ENCODE results near the gene ALG9.
"Not testable (repeated sequence)": the region's sequence is repeated elsewhere in the genome, so short reads cannot be mapped to it uniquely, and the experiment has no call there.

The ALG9 gene, protein sequence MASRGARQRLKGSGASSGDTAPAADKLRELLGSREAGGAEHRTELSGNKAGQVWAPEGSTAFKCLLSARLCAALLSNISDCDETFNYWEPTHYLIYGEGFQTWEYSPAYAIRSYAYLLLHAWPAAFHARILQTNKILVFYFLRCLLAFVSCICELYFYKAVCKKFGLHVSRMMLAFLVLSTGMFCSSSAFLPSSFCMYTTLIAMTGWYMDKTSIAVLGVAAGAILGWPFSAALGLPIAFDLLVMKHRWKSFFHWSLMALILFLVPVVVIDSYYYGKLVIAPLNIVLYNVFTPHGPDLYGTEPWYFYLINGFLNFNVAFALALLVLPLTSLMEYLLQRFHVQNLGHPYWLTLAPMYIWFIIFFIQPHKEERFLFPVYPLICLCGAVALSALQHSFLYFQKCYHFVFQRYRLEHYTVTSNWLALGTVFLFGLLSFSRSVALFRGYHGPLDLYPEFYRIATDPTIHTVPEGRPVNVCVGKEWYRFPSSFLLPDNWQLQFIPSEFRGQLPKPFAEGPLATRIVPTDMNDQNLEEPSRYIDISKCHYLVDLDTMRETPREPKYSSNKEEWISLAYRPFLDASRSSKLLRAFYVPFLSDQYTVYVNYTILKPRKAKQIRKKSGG

DNA sequence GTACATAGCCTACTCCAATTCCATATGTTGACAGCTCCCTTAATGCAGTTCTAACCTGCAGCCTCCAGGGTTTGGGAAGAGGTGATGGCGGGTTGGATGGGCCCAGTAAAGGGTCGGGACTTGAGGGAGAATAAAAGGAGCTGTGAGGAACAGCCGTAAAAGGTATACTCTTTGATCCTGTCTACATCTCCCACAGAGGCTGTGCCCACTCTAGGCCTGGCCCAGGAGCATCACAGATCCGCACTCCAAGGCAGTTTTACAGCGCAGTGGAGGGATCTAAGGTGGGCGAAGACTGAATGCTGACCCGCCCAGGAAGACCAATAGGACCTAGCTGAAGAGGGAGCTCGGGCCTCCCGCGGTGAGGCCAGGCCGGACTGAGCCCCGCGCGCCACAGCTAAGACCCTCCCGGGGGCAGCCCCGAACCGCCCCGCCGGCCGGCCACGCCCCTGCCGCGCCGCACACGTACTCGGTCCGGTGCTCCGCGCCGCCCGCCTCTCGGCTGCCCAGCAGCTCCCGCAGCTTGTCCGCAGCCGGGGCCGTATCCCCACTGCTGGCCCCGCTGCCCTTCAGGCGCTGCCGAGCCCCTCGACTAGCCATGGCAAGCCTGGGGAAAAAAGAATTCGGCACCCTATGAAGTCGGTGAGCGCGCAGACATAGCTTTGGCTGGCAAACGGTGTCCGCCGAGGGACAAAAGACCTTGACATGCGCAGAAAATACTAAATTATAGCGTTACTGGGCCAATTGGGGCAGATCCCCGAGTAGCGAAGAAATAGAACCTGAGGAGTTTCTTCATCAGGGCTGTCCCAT lies at the start of gene ALG9:
ALG9 (minus strand) TSS at position 696 of the 807 bp plus-strand sequence; CDS start at position 597, 99 bp downstream.
- peak; percentile 45 for DNase-seq

GRCh38 chr11:111920908-111921307 lies 49.5 kb upstream of the ALG9 start:
- no peak for DNase-seq

DNA sequence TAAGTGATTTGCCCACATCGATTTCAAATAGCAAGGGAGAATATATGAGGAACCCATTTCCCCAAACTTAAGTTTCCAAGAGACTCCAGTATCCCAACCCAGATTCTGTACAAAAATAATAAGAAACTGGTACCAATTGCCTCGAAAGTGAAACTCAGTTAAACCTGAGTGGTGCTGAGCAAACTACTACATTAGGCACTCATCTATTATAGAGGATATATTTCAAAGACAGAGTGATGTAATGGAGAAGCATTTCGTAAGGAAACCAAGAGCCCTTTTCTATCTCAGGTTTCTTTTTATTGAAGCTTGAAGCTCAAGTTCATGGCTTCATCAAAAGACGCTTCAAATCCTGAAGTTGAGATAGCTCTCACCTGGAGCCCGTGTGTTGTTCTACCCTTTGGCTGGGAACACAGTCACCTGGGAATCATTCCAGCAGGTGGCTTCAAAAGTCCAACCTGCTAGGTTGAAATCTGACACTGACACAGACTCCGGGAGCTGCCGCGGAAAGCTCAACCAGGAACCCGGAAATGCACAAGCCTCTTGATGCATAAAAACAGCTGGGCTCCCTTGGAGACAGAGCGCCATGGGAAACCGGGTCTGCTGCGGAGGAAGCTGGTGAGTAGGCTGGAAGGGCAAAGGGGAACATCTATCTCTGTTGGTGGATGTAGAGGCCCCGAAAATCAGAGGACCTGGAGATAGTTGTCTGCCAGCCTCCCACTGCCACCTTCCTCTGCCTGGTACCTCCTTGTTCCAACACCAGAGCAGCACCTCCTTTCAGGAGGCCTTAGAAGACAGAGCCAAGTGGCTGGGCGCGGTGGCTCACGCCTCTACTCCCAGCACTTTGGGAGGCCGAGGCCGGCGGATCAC lies 47.2 kb upstream of the ALG9 start, which contains the start of gene C11orf52:
C11orf52 (plus strand) TSS at position 524 of the 867 bp plus-strand sequence; CDS start at position 584, 60 bp downstream.
- peak; percentile 98 for DNase-seq

DNA sequence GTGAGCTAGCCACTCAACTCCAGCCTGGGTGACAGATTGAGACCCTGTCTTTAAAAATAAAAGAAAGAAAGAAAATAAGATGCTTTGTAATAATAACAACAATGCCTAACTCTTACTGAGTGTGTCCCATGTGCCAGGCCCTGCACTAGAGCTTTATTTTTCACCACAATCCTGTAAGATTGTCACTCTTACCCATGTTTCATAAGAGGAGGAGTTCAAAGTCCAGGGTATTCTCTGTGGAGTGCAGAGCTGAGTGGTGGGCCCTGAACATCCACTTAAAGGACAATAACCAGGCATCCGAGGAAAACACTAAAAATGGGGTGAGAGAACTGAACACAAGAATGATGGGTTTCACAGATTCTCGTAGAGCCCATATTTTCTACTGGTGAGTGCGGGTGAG lies 46.4 kb upstream of the ALG9 start:
- no peak for DNase-seq

- no peak for DNase-seq
These were observed 45.9 kb upstream of the ALG9 start for GRCh38 chr11:111917312-111917711.

GRCh38 chr11:111916768-111917167 lies 45.4 kb upstream of the ALG9 start:
- no peak for DNase-seq

GRCh38 chr11:111913997-111914396 lies 42.6 kb upstream of the ALG9 start:
- DNase-seq, result peak; percentile 60

DNA sequence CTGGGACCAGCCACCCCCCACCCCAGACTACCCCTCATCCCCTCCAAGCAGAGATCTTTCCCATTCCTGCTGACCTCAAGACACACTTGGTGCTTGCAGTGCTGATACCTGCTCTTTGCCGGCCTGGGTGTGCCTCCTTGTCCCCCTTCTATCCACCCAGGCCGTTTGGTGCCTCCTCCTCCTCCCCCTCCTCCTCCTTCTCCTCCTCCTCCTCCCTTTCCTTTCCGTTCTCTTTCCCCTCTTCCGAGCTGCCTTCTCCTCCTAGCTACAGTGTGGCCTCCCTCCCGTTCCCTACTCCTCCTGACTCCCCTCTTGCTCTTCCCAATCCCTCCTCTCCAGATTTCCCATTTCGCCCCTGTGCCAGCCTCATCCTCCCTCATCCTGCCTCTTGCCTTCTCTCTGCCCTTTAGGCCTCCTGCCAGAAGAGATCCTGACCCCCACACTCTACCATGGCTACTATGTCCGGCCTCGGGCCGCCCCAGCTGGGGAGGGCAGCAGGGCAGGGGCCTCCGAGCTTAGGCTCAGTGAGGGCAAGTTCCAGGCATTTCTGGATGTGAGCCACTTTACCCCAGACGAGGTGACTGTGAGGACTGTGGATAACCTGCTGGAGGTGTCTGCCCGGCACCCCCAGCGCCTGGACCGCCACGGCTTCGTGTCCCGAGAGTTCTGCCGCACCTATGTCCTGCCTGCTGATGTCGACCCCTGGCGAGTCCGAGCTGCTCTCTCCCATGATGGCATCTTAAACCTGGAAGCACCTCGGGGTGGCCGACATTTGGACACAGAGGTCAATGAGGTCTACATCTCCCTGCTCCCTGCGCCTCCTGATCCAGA lies 41.9 kb upstream of the ALG9 start:
- DNase-seq, result no peak

GRCh38 chr11:111912535-111912934 lies 41.2 kb upstream of the ALG9 start, which contains the start of gene HSPB2:
Gene HSPB2 (plus strand): TSS chr11:111912734. CDS start chr11:111912830, 96 bp downstream.
- no peak for DNase-seq

DNA sequence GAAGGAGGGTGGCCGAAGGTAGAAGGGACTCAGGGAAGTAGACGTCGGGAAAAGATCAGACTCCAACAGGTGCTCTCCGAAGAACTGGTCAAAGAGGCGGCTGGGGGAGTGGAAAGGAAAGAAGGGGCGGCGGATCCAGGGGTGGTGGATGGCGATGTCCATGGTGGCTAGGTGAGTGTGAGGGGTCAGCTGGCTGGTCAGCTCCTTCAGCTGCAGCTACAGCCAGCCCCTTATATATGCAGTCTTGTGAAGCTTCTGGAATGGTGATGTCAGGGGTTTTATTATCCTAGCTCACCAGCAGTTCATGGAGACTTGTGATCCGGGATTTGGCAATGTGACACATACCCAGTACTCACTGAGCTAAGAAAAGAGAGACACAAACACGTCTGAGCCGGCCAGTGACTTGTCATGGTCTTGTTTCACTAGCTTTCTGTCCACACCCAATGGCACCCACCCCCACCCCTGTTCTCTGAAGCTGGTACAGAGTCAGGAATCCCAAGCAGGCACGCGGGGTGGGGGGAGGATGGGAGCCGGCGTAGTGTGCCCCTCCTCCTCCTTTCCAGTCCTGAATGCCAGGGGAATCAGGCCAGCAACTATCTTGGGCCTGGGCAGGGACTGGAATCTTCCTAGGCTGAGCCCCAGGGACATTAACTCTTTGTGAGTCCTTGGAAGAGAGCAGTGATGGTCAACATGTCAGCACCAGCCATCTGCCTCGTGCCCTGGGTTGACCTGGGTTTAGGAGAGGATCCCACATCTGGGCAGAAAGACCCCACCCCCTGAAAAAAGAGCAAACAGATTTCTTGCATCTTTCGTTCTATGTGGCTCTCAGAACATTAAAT lies 40.4 kb upstream of the ALG9 start, which contains the start of gene CRYAB:
CRYAB (minus strand) TSS at position 208 of the 839 bp plus-strand sequence; CDS start at position 162, 46 bp downstream.
- no peak for DNase-seq

- peak; percentile 61 for DNase-seq
These were observed 39.5 kb upstream of the ALG9 start for GRCh38 chr11:111910676-111911562.

- no peak for DNase-seq
These were observed 38.0 kb upstream of the ALG9 start for GRCh38 chr11:111909378-111909777.

- no peak for DNase-seq
These were observed 37.4 kb upstream of the ALG9 start for GRCh38 chr11:111908639-111909305.

- DNase-seq, result no peak
These were observed 35.3 kb upstream of the ALG9 start for GRCh38 chr11:111906680-111907079.

DNA sequence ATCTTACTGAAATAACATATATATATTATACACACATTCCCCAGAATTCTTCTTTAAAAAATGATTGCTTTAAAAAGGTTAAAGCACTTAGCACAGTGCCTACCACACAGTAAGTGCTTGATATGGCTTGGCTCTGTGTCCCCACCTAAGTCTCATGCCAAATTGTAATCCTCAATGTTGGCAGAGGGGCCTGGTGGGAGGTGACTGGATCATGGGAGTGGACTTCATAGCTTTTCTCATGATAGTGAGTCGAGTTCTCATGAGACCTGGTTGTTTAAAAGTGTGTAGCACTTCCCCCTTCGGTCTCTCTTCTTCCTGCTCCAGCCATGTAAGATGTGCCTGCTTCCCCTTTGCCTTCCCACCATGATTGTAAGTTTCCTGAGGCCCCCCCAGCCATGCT lies 34.0 kb upstream of the ALG9 start:
- DNase-seq, result no peak

DNA sequence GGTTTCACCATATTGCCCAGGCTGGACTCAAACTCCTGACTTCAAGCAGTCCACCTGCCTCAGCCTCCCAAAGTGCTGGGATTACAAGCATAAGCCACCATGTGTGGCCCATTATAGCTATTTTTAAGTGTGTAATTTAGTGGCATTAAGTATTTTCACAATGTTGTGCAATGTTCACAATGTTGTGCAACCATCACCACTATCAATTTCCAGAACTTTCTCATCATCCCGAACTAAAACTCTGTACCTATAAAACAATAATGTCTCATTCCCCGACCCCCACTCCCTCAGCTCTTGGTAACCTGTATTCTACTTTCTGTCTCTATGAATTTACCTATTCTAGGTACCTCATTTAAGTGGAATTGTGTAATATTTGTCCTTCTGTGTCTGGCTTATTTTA lies 15.5 kb upstream of the ALG9 start:
- DNase-seq, result no peak

DNA sequence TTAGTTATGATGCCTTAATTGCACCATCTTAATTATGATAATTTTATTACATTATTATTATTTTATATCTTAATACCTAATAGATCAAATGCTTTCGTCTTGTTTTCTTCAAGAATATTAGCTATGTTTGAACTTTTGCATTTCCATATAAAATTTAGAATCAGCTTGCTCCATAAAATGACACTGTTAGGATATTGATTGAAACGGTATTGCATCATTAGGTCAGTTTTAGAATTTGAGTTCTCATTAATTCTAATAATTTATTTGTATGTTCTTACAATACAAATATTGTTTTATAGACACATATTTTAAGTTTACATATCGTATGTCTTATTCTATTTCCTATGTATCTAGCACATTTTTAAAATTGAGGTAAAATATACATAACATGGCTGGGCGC lies 14.7 kb upstream of the ALG9 start:
- no peak for DNase-seq

GRCh38 chr11:111885053-111885452 lies 13.7 kb upstream of the ALG9 start:
- DNase-seq, result not testable (repeated sequence)

DNA sequence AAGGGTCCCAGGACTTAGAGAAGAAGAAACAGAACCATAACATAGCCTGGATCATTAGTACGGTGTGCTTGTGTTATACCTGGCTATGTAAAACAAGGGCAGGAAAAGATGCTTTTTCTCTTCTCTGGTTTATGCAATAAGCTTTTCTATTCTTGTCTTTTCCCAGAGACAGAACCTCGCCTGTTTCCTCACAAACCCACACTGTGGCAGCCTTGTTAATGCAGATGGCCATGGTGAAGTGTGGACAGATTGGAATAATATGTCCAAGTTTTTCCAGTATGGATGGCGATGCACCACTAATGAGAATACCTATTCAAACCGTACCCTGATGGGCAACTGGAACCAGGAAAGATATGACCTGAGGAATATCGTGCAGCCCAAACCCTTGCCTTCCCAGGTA lies 10.8 kb upstream of the ALG9 start:
- DNase-seq, result no peak
